Esophagus muscularis mucosa (tissue), 4 donors: Measurements from ENCODE around the gene TMCC2. TPM values are rescaled to one million over a fixed set of nuclear protein-coding genes. Genes with fewer than 3 reads are reported as not detected.

Experiments
- DNase-seq: peaks from one replicate; pipeline ENCODE4 v3.0.0-alpha.2; 2017; ENCODE audit errors: extremely low spot score
- H3K27ac ChIP-seq, 4 donors: fragments of 200-600 bp; sonication (generic); replicated peaks in 1 of 4; 1 replicate in 3 of 4; 2 replicates in 1 of 4; pipeline ENCODE4 v1.5.1; 2016 to 2019; ENCODE audit warnings: mild to moderate bottlenecking in 1 of 4
- H3K27me3 ChIP-seq, 4 donors: fragments of 200-600 bp; sonication (generic); one replicate each; pipeline versions ENCODE4 v1.5.1 to v1.6.0; 2016 to 2019
- H3K36me3 ChIP-seq, 4 donors: fragments of 200-600 bp; sonication (generic); one replicate each; pipeline ENCODE4 v1.5.1; 2016 to 2019
- H3K4me1 ChIP-seq, 4 donors: fragments of 200-600 bp; sonication (generic); one replicate each; pipeline ENCODE4 v1.5.1; 2016 to 2019
- H3K4me3 ChIP-seq, 4 donors: fragments of 200-600 bp; sonication (generic); 1 replicate in 2 of 4; 2 replicates in 2 of 4; pipeline ENCODE4 v1.5.1; 2016 to 2019; ENCODE audit warnings: mild to moderate bottlenecking in 4 of 4, moderate library complexity in 1 of 4
- H3K9me3 ChIP-seq, 4 donors: fragments of 200-600 bp; sonication (generic); 1 replicate in 3 of 4; 2 replicates in 1 of 4; pipeline ENCODE4 v1.5.1; 2016 to 2019
- CTCF ChIP-seq, 3 experiments: fragments of 200-600 bp in 2 of 3; fragments of 450-650 bp in 1 of 3; sonication (generic) in 2 of 3; IDR thresholded peaks; one replicate each; pipeline ENCODE4 v1.5.1; 2017 to 2019; ENCODE audit warnings: antibody characterized with exemption in 3 of 3, mild to moderate bottlenecking in 2 of 3, moderate library complexity in 1 of 3
- EP300 ChIP-seq: sonication (generic); formaldehyde crosslinking; IDR thresholded peaks from one replicate; pipeline ENCODE4 v1.6.1; 2017; ENCODE audit warnings: antibody characterized with exemption
- POLR2A ChIP-seq: fragments of 450-650 bp; IDR thresholded peaks from one replicate; pipeline ENCODE4 v1.6.1; 2017; ENCODE audit warnings: antibody characterized with exemption, moderate library complexity, mild to moderate bottlenecking, low read depth
- POLR2AphosphoS5 ChIP-seq, 2 donors: sonication (generic); formaldehyde crosslinking; IDR thresholded peaks; one replicate each; pipeline ENCODE4 v1.6.1; 2017; ENCODE audit warnings: antibody characterized with exemption in 2 of 2
- WGBS: methylation state at CpG from one replicate; pipeline ENCODE4 v1.1.5; 2018; 5-methylcytosine and 5-hydroxymethylcytosine counted together
- intact Hi-C: fragments of 100-400 bp; cut with DNase I; formaldehyde crosslinking; loops from one replicate; pipeline ENCODE4 v1.15.1; 2023
- total RNA-seq, 4 donors: library from RNA; depleted of rRNA; stranded (reverse); fragments of >200 nt; gene quantifications; one replicate each; pipeline versions ENCODE4 v1.1.0 to v1.2.1, GENCODE V29; 2016

The TMCC2 gene
- total RNA-seq, 4 donors from 2014 or later, result 4.1 to 8.2 (median 5.9) TPM

DNA sequence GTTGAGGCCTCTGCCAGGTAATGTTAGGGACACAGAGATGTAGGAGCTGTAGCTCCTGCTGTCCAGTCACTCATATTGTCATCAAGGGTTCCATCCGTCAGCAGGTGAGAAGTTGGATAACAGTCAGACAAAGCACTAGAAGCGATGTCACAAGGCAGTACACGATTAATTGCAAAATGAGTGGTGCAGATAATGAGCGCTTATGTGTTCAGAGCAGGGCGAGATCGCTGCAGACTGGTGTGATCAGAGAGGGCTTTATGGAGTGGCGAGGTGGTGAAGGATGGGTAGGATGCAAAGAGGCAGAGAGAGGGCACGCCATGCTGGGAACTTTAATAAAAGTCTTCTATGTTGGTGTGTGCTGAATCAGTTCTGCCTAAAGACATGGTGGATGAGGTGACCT lies 8.8 kb downstream of the TMCC2 start:
- H3K9me3 ChIP-seq, result no peaks in the 10 kb centered on the region
- intact Hi-C loops, result no loop called here
- no peaks in the 10 kb centered on the region for H3K27me3 ChIP-seq
- no peak overlapping the region for H3K4me3 ChIP-seq
- H3K36me3 ChIP-seq, result peaks cover 0 to 4% (median 2%) of the 10 kb centered on the region in 4 donors
- no peak for TF ChIP-seq POLR2AphosphoS5 (IDR thresholded peaks at IDR 0.05)
- no peak for TF ChIP-seq POLR2A
- TF ChIP-seq CTCF (IDR thresholded peaks at IDR 0.05), result no peak
- no peak for TF ChIP-seq EP300
- peaks cover 11 to 34% (median 24%) of the 10 kb centered on the region in 4 donors for H3K4me1 ChIP-seq
- no peak for DNase-seq
- no peak overlapping the region for H3K27ac ChIP-seq
- WGBS, result 90% methylated on average over 8 of the region's 8 CpGs

- Histone ChIP-seq H3K27ac (no peak overlapping the region), H3K36me3 (peaks cover 2 to 9% (median 7%) of the 10 kb centered on the region in 4 donors)
Observed at GRCh38 chr1:205236951-205237475, 9.3 kb downstream of the TMCC2 start.

GRCh38 chr1:205237526-205238484 lies 10.1 kb downstream of the TMCC2 start:
- Histone ChIP-seq H3K4me1 (peaks cover 11 to 34% (median 24%) of the 10 kb centered on the region in 4 donors), H3K27me3 (no peaks in the 10 kb centered on the region), H3K9me3 (no peaks in the 10 kb centered on the region), H3K27ac (no peak overlapping the region), H3K36me3 (peaks cover 2 to 9% (median 7%) of the 10 kb centered on the region in 4 donors), H3K4me3 (no peak overlapping the region)
- WGBS, result 80% methylated on average over 12 of the region's 12 CpGs
- TF ChIP-seq POLR2A, result no peak
- TF ChIP-seq POLR2AphosphoS5 (IDR thresholded peaks at IDR 0.05), result no peak
- no peak for TF ChIP-seq EP300
- TF ChIP-seq CTCF (IDR thresholded peaks at IDR 0.05), result no peak
- intact Hi-C loops, result no loop called here
- DNase-seq, result no peak

More at GRCh38 chr1:205236951-205237475, 9.3 kb downstream of the TMCC2 start:
- 80% methylated on average over 4 of the region's 4 CpGs for WGBS
- Histone ChIP-seq H3K9me3 (no peaks in the 10 kb centered on the region), H3K4me1 (peaks cover 11 to 34% (median 24%) of the 10 kb centered on the region in 4 donors), H3K4me3 (no peak overlapping the region), H3K27me3 (no peaks in the 10 kb centered on the region)
- intact Hi-C loops, result no loop called here
- DNase-seq, result no peak
- TF ChIP-seq POLR2AphosphoS5 (IDR thresholded peaks at IDR 0.05) (no peak), EP300 (no peak), CTCF (IDR thresholded peaks at IDR 0.05) (no peak), POLR2A (no peak)

GRCh38 chr1:205239078-205239477 lies 11.3 kb downstream of the TMCC2 start:
- intact Hi-C loops, result no loop called here
- no peaks in the 10 kb centered on the region for H3K9me3 ChIP-seq
- no peak for DNase-seq
- H3K4me1 ChIP-seq, result peaks cover 11 to 34% (median 24%) of the 10 kb centered on the region in 4 donors
- H3K27ac ChIP-seq, result no peak overlapping the region
- H3K36me3 ChIP-seq, result peaks cover 2 to 9% (median 7%) of the 10 kb centered on the region in 4 donors
- no peaks in the 10 kb centered on the region for H3K27me3 ChIP-seq
- 42% methylated on average over 3 of the region's 3 CpGs for WGBS
- TF ChIP-seq POLR2A (no peak), CTCF (IDR thresholded peaks at IDR 0.05) (no peak), POLR2AphosphoS5 (IDR thresholded peaks at IDR 0.05) (no peak), EP300 (no peak)
- no peak overlapping the region for H3K4me3 ChIP-seq
